Cardiac atrium fibroblast (primary cell): ENCODE measurements around the gene MON2. TPM values are rescaled to one million over a fixed set of nuclear protein-coding genes. Genes with fewer than 3 reads are reported as not detected.

Experiments
- total RNA-seq: library from RNA; depleted of rRNA; stranded (reverse); fragments of >200 nt; gene quantifications from 2 replicates; pipeline ENCODE4 v1.2.3, GENCODE V29; 2015

MON2 gene
- 25.5 and 29.3 TPM in 2 replicates for total RNA-seq

GRCh38 chr12:62466594-62467491 lies at the start of gene MON2:
TSS of gene MON2 (plus strand) at chr12:62466826. CDS start at chr12:62467208, 382 bp downstream.

Other genes starting within 250 kb of the MON2 start
- 20.6 and 45.4 TPM in 2 replicates for gene USP15, start 206.4 kb upstream of the MON2 start, total RNA-seq